Measurements from ENCODE around the gene CAMK2N1. TPM values are rescaled to one million over a fixed set of nuclear protein-coding genes. Genes with fewer than 3 reads are reported as not detected.

Gene CAMK2N1
- total and polyA plus RNA-seq, 2 of the 13 experiments (the other 11 are each of a cell fraction or from before 2014, with no cell fraction given): 38.0 to 38.6 TPM

DNA sequence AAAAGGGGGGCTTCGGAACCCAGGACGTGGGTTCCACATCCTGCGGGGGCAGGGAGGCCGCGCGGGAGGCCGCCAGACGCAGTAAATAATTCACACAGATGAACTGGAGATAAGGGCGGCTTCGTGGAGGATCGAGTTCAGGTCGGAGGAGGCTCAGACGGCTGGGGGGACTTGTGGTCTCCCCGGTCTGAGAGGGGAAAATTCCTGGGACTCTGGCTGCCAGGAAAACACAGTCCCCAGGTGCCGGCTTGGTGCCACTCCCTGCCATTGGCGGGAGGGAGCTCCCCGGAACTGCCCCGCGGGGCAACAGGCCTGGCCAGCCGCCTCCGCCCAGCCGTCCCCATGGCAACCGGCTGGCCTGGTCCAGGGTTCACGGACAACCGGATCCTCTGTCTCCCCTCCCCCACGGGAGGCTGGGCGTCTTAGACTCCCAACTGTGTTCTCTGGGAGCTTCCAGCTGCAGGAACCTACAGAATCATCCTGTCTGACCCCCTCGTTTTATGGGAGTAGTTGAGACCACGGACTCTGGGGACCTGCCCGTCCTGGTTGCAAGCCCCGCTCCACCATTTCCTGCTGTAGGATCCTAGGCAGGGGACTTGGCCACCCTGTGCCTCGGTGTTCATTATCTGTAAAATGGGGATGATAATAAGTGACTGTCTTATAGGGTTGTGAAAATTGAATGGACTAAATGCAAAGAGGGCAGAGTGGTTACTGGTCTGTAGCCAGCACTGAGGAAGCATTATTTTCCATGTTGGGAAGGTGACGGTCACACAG lies 9.6 kb downstream of the CAMK2N1 start (continued):
- TF ChIP-seq ZNF510 (CRISPR knock-in tag; IDR thresholded peaks at IDR 0.05; ENCODE audit: low read depth) (peak; percentile 36; the same call in 1 of the 2 replicates), AKAP8 (CRISPR knock-in tag; IDR thresholded peaks at IDR 0.05) (peak; percentile 55; the same call in 1 of the 2 replicates), ZNF607 (CRISPR knock-in tag; IDR thresholded peaks at IDR 0.05; ENCODE audit: borderline replicate concordance) (peak; percentile 22; the same call in 1 of the 2 replicates), CCAR2 (optimal IDR thresholded peaks at IDR 0.05; ENCODE audit: low read depth, low read length) (no peak), GATA4 (IDR thresholded peaks at IDR 0.05; ENCODE audit: borderline replicate concordance, low read depth) (peak; percentile 30; the same call in 1 of the 2 replicates), ZNF670 (CRISPR knock-in tag; IDR thresholded peaks at IDR 0.05; ENCODE audit: borderline replicate concordance) (peak; percentile 94; the same call in 1 of the 2 replicates), NR2F1 (CRISPR knock-in tag; IDR thresholded peaks at IDR 0.05) (peak in 1 of 2 experiments; percentile 66; a peak in 2 of 4 replicates), PBX2 (CRISPR knock-in tag; IDR thresholded peaks at IDR 0.05) (0 out of 2 replicates have a peak, but pooled peaks have one; percentile 14), NFYC (CRISPR knock-in tag; IDR thresholded peaks at IDR 0.05) (peak; percentile 46), FOXP1 (IDR thresholded peaks at IDR 0.05) (no peak), FOXP1 (CRISPR knock-in tag; IDR thresholded peaks at IDR 0.05) (peak; percentile 50), NFE2L2 (IDR thresholded peaks at IDR 0.05; ENCODE audit: low read length) (no peak), ARNTL (CRISPR knock-in tag; IDR thresholded peaks at IDR 0.05) (peak; percentile 46; the same call in 1 of the 2 replicates), ZNF432 (CRISPR knock-in tag; IDR thresholded peaks at IDR 0.05; ENCODE audit: borderline replicate concordance) (no peak), ZNF20 (CRISPR knock-in tag; IDR thresholded peaks at IDR 0.05) (0 out of 2 replicates have a peak, but pooled peaks have one; percentile 83), ZNF746 (CRISPR knock-in tag; IDR thresholded peaks at IDR 0.05) (peak; percentile 85), AHR (CRISPR knock-in tag; IDR thresholded peaks at IDR 0.05) (no peak), SP4 (CRISPR knock-in tag; IDR thresholded peaks at IDR 0.05) (peak; percentile 77), ADNP (CRISPR knock-in tag; IDR thresholded peaks at IDR 0.05) (peak; percentile 100), ZMYM3 (CRISPR knock-in tag; IDR thresholded peaks at IDR 0.05) (peak; percentile 100), ZNF292 (CRISPR knock-in tag; IDR thresholded peaks at IDR 0.05; ENCODE audit: borderline replicate concordance, low read depth) (0 out of 2 replicates have a peak, but pooled peaks have one; percentile 41), ZNF331 (CRISPR knock-in tag; IDR thresholded peaks at IDR 0.05) (peak; percentile 71; the same call in 1 of the 2 replicates), ZNF576 (CRISPR knock-in tag; IDR thresholded peaks at IDR 0.05) (0 out of 2 replicates have a peak, but pooled peaks have one; percentile 55), ZNF770 (CRISPR knock-in tag; IDR thresholded peaks at IDR 0.05) (peak; percentile 65; the same call in 1 of the 2 replicates), RCOR2 (CRISPR knock-in tag; IDR thresholded peaks at IDR 0.05) (peak; percentile 98), DRAP1 (CRISPR knock-in tag; IDR thresholded peaks at IDR 0.05) (peak; percentile 76)
- TF ChIP-seq, protein P1, sequence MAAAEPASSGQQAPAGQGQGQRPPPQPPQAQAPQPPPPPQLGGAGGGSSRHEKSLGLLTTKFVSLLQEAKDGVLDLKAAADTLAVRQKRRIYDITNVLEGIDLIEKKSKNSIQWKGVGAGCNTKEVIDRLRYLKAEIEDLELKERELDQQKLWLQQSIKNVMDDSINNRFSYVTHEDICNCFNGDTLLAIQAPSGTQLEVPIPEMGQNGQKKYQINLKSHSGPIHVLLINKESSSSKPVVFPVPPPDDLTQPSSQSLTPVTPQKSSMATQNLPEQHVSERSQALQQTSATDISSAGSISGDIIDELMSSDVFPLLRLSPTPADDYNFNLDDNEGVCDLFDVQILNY (CRISPR knock-in tag; conservative IDR thresholded peaks at IDR 0.05): 0 out of 2 replicates have a peak, but pooled peaks have one; percentile 38
